Measurements from ENCODE around the gene DRAP1.

GRCh38 chr11:65895482-65895981, 23.7 kb upstream of the DRAP1 start:
- no peak for TF ChIP-seq CTCF (conservative IDR thresholded peaks at IDR 0.05; ENCODE audit: low read depth, low read length)
- TF ChIP-seq EZH2 (IDR thresholded peaks at IDR 0.05; ENCODE audit: borderline replicate concordance, low read depth, low read length, poor library complexity, severe bottlenecking): no peak
